VCaP (cell line): ENCODE measurements around the gene FRMD7.

ENCODE experiments used
- H3K27ac ChIP-seq: fragments of 450-650 bp; 2 replicates; pipeline ENCODE4 v1.5.1; 2017
- TF ChIP-seq, protein P1 (sequence below): fragments of 450-650 bp; conservative IDR thresholded peaks from 2 replicates; pipeline ENCODE4 v1.5.1; 2017; ENCODE audit warnings: mild to moderate bottlenecking, moderate library complexity

Gene FRMD7

DNA sequence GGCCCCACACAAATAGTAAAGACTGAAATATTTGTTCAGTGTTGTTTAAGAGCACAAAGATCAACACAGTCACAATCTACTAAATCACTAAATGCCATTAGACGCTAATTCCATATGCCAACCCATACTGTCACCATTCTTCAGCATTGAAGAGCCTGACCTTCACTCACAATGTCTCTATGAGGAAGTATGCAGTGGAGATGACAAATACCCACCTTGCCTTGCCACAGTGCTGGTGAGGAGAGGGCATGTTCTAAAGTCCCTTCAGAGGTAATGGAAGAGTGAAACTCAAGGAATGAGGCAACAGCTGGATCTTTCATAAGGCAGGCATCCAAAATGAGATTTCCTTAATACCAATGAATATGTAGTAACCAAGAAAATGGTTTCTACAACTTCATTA, 50.4 kb downstream of the FRMD7 start:
- TF ChIP-seq, protein P1, sequence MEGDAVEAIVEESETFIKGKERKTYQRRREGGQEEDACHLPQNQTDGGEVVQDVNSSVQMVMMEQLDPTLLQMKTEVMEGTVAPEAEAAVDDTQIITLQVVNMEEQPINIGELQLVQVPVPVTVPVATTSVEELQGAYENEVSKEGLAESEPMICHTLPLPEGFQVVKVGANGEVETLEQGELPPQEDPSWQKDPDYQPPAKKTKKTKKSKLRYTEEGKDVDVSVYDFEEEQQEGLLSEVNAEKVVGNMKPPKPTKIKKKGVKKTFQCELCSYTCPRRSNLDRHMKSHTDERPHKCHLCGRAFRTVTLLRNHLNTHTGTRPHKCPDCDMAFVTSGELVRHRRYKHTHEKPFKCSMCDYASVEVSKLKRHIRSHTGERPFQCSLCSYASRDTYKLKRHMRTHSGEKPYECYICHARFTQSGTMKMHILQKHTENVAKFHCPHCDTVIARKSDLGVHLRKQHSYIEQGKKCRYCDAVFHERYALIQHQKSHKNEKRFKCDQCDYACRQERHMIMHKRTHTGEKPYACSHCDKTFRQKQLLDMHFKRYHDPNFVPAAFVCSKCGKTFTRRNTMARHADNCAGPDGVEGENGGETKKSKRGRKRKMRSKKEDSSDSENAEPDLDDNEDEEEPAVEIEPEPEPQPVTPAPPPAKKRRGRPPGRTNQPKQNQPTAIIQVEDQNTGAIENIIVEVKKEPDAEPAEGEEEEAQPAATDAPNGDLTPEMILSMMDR, result no peak
- H3K27ac ChIP-seq, result no peak overlapping the region

DNA sequence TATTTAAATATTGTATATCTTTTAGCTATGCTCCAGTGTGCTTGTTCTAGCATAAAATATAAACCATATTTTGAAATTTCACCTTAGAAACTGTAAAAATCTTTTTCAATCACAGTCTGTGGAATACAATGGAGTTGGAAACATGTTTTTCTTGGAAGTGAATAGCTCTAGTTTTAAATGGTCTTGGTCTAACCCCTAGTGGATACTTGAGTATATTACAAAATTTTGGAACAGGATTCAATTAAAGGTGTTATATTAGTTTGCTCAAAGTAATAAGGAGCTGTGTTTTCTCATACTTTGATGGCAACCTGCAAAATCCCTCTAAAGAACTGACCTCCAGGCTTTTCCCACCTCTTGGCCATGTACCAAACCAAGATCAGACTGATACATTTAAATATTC, 56.6 kb downstream of the FRMD7 start:
- H3K27ac ChIP-seq, result no peak overlapping the region
- TF ChIP-seq, protein P1, result peak; percentile 52

DNA sequence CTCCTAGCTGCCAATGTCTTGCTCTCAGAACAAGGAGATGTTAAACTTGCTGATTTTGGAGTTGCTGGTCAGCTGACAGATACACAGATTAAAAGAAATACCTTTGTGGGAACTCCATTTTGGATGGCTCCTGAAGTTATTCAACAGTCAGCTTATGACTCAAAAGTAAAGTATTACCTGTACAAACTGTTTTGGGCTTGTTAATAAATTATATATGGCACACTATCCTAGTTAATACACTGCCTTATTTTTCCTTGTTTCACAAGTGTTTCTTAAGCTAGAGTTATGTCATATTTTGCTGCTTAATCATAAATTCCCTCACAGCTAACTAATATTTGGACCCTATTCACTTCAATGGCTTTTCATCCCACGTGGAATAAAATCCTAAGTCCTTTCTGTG, 59.4 kb downstream of the FRMD7 start:
- TF ChIP-seq, protein P1, result no peak
- H3K27ac ChIP-seq, result no peak overlapping the region

DNA sequence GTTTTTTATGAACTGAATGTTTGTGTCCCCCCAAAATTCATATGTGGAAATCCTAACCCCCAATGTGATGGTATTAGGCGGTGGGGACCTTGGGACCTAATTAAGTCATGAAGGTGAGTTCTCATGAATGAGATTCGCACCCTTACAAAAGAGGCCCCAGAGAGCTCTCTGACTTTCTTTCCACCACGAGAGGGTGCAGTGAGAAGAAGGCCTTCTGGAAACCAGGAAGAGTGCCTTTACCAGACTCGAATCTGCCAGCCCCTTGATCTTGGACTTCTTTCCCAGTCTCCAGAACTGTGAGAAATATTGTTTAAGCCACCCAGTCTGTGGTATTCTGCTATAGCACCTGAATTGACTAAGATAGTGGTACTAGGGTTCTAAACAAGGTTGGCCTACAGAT, 64.0 kb downstream of the FRMD7 start:
- no peak overlapping the region for H3K27ac ChIP-seq
- TF ChIP-seq, protein P1, result no peak

DNA sequence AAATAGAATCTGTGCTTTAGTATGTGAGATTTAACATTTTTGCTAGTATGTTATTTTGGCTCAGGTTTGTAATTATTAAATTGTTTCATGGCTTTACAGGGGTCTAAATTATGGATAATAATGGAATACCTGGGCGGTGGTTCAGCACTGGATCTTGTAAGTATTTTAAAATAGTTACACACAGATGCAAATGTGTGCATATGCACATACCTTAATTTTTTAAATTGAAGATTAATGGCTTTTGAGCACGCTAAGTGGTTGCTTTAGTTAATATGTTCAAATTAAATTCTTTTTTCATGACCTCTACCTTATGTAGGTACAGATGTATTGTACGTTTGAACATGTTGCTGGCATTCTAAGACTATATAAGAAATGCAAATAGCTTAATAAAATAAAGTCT, 64.5 kb downstream of the FRMD7 start:
- H3K27ac ChIP-seq, result no peak overlapping the region
- TF ChIP-seq, protein P1, result no peak

DNA sequence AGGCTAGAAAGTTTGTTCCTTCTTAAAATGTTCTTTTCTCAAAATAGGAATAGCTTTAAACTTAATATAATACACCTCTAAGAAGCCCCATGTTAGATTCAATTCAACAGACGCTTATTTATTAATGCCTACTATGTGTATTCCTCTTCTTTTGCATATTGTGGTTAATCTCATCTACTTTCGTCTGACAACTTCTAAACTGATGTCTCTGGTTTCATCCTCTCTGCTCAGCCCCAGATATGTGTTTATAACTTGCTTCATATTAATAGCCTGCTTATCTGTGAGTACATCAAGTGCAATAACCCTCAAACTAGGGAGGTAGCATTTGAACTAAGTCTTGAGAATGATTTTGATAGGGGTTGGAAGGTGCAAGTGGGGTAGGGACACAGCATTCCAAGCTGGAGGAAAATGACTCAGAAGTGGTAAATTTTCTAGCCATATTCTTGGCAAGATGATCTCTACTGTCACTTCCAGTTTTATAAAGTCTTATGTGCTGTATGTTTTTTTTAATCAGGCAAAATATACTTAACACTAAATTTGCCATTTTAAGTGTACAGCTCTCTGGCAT, 67.8 kb downstream of the FRMD7 start:
- H3K27ac ChIP-seq, result peak overlapping the region; percentile 78
- TF ChIP-seq, protein P1, result no peak

DNA sequence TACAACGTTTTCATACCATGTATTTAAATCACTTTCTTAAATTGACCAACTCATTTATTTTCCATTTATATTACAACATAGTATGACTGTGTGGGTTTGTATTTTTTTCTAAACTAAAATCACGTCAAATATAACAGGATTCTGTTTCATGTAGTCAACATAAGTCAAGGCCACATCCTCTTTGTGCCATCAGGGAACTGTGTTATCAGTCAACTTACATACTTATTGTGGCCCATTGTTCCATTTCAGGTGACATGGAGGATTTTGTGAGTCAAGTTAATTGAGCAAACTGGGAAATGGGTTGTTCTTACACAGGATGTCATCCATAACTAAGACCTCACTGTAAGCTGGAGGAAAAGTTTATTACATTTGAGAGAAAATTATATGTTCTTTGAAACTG, 68.8 kb downstream of the FRMD7 start:
- TF ChIP-seq, protein P1, result no peak
- H3K27ac ChIP-seq, result peak overlapping the region; percentile 78
